Measurements from ENCODE around the gene EHD4.

DNA sequence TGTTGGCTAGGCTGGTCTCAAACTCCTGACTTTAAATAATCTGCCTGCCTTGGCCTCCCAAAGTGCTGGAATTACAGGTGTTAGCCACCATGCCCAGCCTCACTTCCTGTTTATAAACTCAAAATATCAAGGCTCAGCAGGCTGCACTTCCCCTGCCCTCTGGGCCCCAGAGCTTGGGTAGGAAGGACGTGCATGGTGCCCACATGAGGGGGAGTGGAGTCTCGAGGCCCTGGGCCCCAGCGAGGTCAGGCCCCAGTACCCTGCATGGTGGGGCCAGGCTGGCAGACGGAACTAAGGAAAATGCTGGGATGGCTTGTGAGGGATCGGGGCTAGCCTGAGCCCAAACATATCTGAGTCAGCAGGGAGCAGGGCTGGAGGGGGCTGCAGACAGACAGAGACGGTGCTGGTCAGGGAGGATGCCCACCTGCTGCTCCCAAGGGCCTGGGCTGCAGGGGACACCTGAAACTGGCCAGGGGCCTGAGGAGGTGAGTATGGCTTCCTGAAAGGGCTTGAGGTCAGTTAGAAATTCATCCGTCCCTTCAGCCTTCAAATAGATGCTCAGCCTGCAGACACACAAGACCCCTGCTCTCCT, 83.6 kb downstream of the EHD4 start:
- TF ChIP-seq POLR2A (IDR thresholded peaks at IDR 0.05; ENCODE audit: low read length) = no peak
- TF ChIP-seq GATA1 (IDR thresholded peaks at IDR 0.05; ENCODE audit: low read depth, low read length) = no peak

All from erythroblast (primary cell).